ENCODE results near the gene SHC3.

GRCh38 chr9:89213396-89213880 is 34.8 kb upstream of the SHC3 start:
- TF ChIP-seq RAD21 (IDR thresholded peaks at IDR 0.05; ENCODE audit: low read depth) (no peak), TAF1 (IDR thresholded peaks at IDR 0.05; ENCODE audit: low read depth) (no peak), FOXM1 (IDR thresholded peaks at IDR 0.05; ENCODE audit: borderline replicate concordance, low read depth) (no peak), EP300 (IDR thresholded peaks at IDR 0.05; ENCODE audit: borderline replicate concordance) (no peak), YY1 (IDR thresholded peaks at IDR 0.05; ENCODE audit: low read depth) (no peak), TCF12 (IDR thresholded peaks at IDR 0.05; ENCODE audit: low read depth) (no peak)
- TF ChIP-seq, protein P1, sequence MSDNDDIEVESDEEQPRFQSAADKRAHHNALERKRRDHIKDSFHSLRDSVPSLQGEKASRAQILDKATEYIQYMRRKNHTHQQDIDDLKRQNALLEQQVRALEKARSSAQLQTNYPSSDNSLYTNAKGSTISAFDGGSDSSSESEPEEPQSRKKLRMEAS (IDR thresholded peaks at IDR 0.05), result no peak
- TF ChIP-seq, protein P2, sequence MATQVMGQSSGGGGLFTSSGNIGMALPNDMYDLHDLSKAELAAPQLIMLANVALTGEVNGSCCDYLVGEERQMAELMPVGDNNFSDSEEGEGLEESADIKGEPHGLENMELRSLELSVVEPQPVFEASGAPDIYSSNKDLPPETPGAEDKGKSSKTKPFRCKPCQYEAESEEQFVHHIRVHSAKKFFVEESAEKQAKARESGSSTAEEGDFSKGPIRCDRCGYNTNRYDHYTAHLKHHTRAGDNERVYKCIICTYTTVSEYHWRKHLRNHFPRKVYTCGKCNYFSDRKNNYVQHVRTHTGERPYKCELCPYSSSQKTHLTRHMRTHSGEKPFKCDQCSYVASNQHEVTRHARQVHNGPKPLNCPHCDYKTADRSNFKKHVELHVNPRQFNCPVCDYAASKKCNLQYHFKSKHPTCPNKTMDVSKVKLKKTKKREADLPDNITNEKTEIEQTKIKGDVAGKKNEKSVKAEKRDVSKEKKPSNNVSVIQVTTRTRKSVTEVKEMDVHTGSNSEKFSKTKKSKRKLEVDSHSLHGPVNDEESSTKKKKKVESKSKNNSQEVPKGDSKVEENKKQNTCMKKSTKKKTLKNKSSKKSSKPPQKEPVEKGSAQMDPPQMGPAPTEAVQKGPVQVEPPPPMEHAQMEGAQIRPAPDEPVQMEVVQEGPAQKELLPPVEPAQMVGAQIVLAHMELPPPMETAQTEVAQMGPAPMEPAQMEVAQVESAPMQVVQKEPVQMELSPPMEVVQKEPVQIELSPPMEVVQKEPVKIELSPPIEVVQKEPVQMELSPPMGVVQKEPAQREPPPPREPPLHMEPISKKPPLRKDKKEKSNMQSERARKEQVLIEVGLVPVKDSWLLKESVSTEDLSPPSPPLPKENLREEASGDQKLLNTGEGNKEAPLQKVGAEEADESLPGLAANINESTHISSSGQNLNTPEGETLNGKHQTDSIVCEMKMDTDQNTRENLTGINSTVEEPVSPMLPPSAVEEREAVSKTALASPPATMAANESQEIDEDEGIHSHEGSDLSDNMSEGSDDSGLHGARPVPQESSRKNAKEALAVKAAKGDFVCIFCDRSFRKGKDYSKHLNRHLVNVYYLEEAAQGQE (IDR thresholded peaks at IDR 0.05; ENCODE audit: low read depth), result no peak

Data from Ishikawa (cell line).